ENCODE data around the gene BUB1.
"Not testable (repeated sequence)": the region's sequence is repeated elsewhere in the genome, so short reads cannot be mapped to it uniquely, and the experiment has no call there.

BUB1 gene

DNA sequence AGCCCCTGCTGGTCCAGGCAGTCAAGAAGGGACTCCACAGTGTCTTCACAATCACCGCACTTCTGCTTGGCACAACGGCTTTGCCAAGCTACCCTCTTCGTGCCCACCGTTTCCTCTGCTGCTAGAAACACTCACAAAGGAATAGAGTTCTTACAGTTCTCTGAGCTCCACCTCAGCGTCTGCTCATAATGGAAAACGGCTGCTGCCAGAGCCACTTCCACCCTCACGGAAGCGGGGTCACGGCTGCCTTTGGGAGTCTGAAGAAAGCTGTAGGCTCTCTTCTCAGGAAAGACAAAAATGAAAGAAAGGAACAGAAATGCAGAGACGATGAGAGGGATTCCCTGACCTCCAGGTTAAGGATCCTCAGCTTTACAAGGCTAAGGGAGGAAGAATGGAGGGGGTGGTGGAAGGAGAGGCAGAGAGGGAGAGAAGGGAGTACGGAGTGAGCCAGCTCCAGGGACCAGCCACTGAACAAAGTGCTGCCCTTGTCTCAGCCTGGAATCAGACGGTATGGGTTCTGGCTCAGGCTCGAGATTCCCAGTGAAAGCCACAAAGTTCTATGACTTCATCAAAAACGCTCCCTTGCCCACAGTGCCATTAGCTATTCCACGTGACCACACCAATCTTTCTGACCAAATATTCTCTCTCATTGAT lies 88.1 kb downstream of the BUB1 start:
- DNase-seq: not testable (repeated sequence)

DNA sequence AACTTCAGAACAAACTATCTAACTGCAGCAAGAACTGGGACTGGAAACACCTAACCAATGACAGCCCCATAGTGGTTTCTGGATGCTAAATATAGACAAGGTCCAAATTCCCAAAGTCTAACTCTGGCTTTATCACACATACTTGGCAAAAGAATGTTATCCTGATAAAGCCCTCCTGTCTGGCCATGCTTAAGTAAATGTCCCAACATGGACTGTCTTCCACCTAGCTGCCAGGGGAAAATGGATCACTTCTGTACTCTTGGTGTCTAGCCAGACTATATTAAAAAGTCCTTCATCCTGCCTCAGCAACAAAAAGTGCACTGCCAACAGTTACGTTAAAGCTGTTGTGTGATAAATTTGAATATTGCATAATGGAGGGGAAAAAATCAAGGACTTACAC lies 89.3 kb downstream of the BUB1 start:
- not testable (repeated sequence) for DNase-seq

Data from fibroblast of skin of back (primary cell).